ENCODE data around the gene QRICH2.
"Not testable (repeated sequence)": the region's sequence is repeated elsewhere in the genome, so short reads cannot be mapped to it uniquely, and the experiment has no call there.

The QRICH2 gene

DNA sequence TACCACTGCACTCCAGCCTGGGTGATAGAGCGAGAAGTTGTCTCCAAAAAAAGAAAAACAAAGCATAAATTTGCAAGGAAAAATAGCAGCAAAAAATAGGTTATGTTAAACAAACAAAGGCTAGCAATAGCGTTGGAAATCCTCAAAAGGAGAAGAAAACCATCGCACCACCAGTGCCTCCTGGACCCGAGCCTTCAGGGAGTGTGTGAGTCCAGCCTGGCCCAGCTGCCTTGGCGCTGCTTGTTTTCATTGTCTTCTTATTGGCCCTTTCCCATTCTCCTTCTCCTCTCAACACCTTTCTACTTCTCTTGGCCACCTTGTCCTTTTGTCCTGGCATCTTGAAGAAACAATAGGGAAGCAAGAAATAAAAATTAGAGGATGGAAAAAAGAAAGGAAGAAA lies 47.4 kb downstream of the QRICH2 start:
- H3K4me1 ChIP-seq (ENCODE audit: insufficient read depth, low read length): peaks cover 3% of the 10 kb centered on the region; the same call in 1 of the 2 replicates
- H3K9me3 ChIP-seq (ENCODE audit: insufficient read depth, low read depth, low read length): no peaks in the 10 kb centered on the region
- no peak overlapping the region for H3K4me3 ChIP-seq (ENCODE audit: low read length)
- H3K27me3 ChIP-seq (ENCODE audit: insufficient read depth, low read length): no peaks in the 10 kb centered on the region
- H3K27ac ChIP-seq (ENCODE audit: low read length): no peak overlapping the region
- H3K36me3 ChIP-seq (ENCODE audit: insufficient read depth, low read depth, low read length): no peaks in the 10 kb centered on the region
- H3K9ac ChIP-seq (ENCODE audit: low read depth, low read length): no peak overlapping the region

GRCh38 chr17:76260220-76260619 lies 47.9 kb downstream of the QRICH2 start:
- Histone ChIP-seq H3K9ac (ENCODE audit: low read depth, low read length) (no peak overlapping the region), H3K27ac (ENCODE audit: low read length) (no peak overlapping the region)

GRCh38 chr17:76256430-76257050 lies 51.5 kb downstream of the QRICH2 start:
- not testable (repeated sequence) for H3K9me3 ChIP-seq (ENCODE audit: insufficient read depth, low read depth, low read length); H3K4me1 ChIP-seq (ENCODE audit: insufficient read depth, low read length); H3K36me3 ChIP-seq (ENCODE audit: insufficient read depth, low read depth, low read length); H3K4me3 ChIP-seq (ENCODE audit: low read length); H3K9ac ChIP-seq (ENCODE audit: low read depth, low read length); H3K27me3 ChIP-seq (ENCODE audit: insufficient read depth, low read length); H3K27ac ChIP-seq (ENCODE audit: low read length)

More at GRCh38 chr17:76260220-76260619, 47.9 kb downstream of the QRICH2 start:
- peaks cover 3% of the 10 kb centered on the region; the same call in 1 of the 2 replicates for H3K4me1 ChIP-seq (ENCODE audit: insufficient read depth, low read length)
- H3K36me3 ChIP-seq (ENCODE audit: insufficient read depth, low read depth, low read length): no peaks in the 10 kb centered on the region
- H3K9me3 ChIP-seq (ENCODE audit: insufficient read depth, low read depth, low read length): no peaks in the 10 kb centered on the region
- H3K27me3 ChIP-seq (ENCODE audit: insufficient read depth, low read length): no peaks in the 10 kb centered on the region
- no peak overlapping the region for H3K4me3 ChIP-seq (ENCODE audit: low read length)

- Histone ChIP-seq H3K27me3 (ENCODE audit: insufficient read depth, low read length) (no peaks in the 10 kb centered on the region), H3K27ac (ENCODE audit: low read length) (no peak overlapping the region), H3K4me1 (ENCODE audit: insufficient read depth, low read length) (no peaks in the 10 kb centered on the region), H3K4me3 (ENCODE audit: low read length) (no peak overlapping the region), H3K9me3 (ENCODE audit: insufficient read depth, low read depth, low read length) (no peaks in the 10 kb centered on the region), H3K9ac (ENCODE audit: low read depth, low read length) (no peak overlapping the region), H3K36me3 (ENCODE audit: insufficient read depth, low read depth, low read length) (no peaks in the 10 kb centered on the region)
These were observed 52.2 kb downstream of the QRICH2 start for GRCh38 chr17:76255801-76256429.

DNA sequence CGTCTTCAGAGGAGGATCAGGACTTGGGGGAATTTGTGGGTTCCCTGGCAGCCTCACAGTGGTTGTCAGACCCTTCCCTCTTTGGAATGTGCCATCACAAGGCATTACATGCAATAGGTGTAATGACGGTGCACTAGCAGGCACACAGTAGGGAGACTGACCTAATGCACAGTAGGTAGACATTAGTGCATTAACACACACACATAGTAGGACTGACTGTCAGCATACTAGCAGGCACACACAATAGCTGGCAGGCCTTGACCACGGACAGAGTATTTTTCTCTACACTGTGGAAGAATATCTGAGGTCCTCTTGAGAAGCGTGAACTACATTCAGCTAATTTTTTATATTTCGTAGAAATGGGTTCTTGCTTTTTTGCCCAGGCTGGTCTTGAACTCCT lies 53.8 kb downstream of the QRICH2 start:
- Histone ChIP-seq H3K4me3 (ENCODE audit: low read length) (no peak overlapping the region), H3K9ac (ENCODE audit: low read depth, low read length) (no peak overlapping the region), H3K27me3 (ENCODE audit: insufficient read depth, low read length) (no peaks in the 10 kb centered on the region), H3K4me1 (ENCODE audit: insufficient read depth, low read length) (no peaks in the 10 kb centered on the region), H3K9me3 (ENCODE audit: insufficient read depth, low read depth, low read length) (no peaks in the 10 kb centered on the region), H3K36me3 (ENCODE audit: insufficient read depth, low read depth, low read length) (no peaks in the 10 kb centered on the region), H3K27ac (ENCODE audit: low read length) (no peak overlapping the region)

- no peaks in the 10 kb centered on the region for H3K4me1 ChIP-seq (ENCODE audit: insufficient read depth, low read length)
- H3K27me3 ChIP-seq (ENCODE audit: insufficient read depth, low read length): no peaks in the 10 kb centered on the region
- no peak overlapping the region for H3K27ac ChIP-seq (ENCODE audit: low read length)
- no peak overlapping the region for H3K4me3 ChIP-seq (ENCODE audit: low read length)
- no peaks in the 10 kb centered on the region for H3K36me3 ChIP-seq (ENCODE audit: insufficient read depth, low read depth, low read length)
- no peak overlapping the region for H3K9ac ChIP-seq (ENCODE audit: low read depth, low read length)
- no peaks in the 10 kb centered on the region for H3K9me3 ChIP-seq (ENCODE audit: insufficient read depth, low read depth, low read length)
These were observed 54.2 kb downstream of the QRICH2 start for GRCh38 chr17:76253841-76254240.

DNA sequence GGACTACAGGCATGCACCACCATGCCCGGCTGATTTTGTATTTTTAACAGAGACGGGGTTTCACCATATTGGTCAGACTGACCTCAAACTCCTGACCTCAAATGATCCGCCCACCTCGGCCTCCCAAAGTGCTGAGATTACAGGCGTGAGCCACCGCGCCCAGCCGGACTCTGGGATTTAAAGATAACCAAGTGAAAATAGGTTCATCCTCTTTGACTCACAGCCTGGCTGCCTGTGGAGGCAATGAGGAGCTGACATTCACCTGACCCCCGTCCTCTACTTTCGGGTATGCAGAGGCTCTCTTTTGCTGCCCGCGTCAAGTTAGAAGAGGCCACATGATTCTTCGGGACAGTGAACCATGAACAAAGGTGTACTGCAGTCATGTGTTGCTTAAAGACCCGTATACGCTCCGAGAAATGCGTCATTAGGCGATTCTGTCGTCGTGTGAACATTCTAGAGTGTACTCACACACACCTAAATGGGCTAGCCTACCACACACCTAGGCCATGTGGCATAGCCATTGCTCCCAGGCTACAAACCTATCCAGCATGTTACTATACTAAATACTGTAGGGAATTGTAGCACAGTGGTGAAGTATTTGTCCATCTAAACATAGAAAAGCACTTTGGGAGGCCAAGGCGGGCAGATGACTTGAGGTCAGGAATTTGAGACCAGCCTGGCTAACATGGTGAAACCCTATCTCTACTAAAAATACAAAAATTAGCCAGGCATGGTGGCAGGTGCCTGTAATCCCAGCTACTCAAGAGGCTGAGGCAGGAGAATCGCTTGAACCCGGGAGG lies 54.9 kb downstream of the QRICH2 start:
- not testable (repeated sequence) for H3K9ac ChIP-seq (ENCODE audit: low read depth, low read length)

DNA sequence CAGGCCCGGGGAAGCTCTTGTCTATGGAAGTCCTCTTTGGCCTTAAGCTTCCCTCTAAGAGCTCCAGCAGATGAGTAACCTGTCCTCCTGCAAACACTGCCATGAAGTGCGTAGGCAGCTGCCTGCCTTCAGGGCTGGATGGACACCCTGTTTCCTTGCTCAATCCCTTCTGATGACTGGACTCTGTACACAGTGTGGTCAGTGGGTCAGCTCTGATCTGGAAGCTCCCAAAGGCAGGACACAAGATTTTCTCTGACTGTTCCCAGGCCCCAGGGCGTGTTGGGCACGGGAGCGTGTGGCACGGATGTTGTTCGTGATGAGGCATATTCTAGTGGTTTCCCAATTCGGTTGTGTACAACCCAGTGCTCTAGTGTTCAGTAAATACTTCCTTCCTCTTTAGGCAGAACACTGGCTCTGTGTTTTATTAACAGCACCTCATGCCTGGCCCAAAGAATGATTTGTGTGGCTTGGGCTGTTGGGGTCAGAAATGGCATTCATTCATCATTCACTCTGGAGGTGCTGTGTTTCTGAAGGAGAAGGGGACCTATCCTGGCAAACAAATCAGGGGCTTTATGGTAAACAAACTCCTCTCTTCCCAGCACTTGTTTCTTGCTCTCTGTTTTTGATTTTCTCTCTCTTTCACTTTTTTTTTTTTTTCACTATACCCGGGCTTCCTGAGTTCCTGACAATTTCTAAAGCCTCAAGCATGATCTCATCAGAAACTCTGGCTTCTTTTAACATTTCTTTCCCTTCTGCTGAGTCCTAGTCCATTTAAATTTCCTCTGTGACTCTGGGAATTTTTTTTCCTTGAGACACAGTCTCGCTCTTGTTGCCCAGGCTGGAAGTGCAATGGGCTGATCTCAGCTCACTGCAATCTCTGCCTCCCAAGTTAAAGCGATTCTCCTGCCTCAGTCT lies 55.8 kb downstream of the QRICH2 start:
- Histone ChIP-seq H3K27ac (ENCODE audit: low read length) (no peak overlapping the region), H3K9me3 (ENCODE audit: insufficient read depth, low read depth, low read length) (no peaks in the 10 kb centered on the region), H3K4me3 (ENCODE audit: low read length) (no peak overlapping the region), H3K9ac (ENCODE audit: low read depth, low read length) (no peak overlapping the region), H3K4me1 (ENCODE audit: insufficient read depth, low read length) (no peaks in the 10 kb centered on the region), H3K36me3 (ENCODE audit: insufficient read depth, low read depth, low read length) (no peaks in the 10 kb centered on the region), H3K27me3 (ENCODE audit: insufficient read depth, low read length) (no peaks in the 10 kb centered on the region)

More for the DNA sequence above, 54.9 kb downstream of the QRICH2 start:
- H3K36me3 ChIP-seq (ENCODE audit: insufficient read depth, low read depth, low read length); H3K9me3 ChIP-seq (ENCODE audit: insufficient read depth, low read depth, low read length); H3K4me3 ChIP-seq (ENCODE audit: low read length); H3K27ac ChIP-seq (ENCODE audit: low read length); H3K4me1 ChIP-seq (ENCODE audit: insufficient read depth, low read length); H3K27me3 ChIP-seq (ENCODE audit: insufficient read depth, low read length): not testable (repeated sequence)

GRCh38 chr17:76251478-76252039 lies 56.5 kb downstream of the QRICH2 start:
- Histone ChIP-seq H3K27ac (ENCODE audit: low read length) (no peak overlapping the region), H3K4me3 (ENCODE audit: low read length) (no peak overlapping the region)

DNA sequence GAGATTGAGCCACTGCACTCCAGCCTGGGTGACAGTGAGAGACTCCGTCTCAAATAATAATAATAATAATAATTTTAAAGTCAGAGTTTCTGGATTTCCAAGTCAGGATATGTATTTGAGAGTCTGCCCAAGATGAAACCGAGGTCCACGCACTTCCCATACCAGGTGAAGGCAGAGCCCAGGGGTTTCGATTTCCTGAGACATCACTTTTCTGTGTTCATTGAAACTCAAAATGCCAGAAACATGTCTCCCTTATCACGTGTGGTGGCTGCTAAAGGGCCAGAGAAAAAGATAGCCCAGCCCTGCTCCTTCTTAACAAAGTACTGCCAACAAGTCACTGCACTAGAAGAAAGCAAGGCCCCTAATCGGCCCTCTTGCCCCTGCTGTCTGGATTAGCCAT lies 57.9 kb downstream of the QRICH2 start:
- Histone ChIP-seq H3K36me3 (ENCODE audit: insufficient read depth, low read depth, low read length) (no peaks in the 10 kb centered on the region), H3K9me3 (ENCODE audit: insufficient read depth, low read depth, low read length) (no peaks in the 10 kb centered on the region), H3K27me3 (ENCODE audit: insufficient read depth, low read length) (no peaks in the 10 kb centered on the region), H3K9ac (ENCODE audit: low read depth, low read length) (no peak overlapping the region), H3K27ac (ENCODE audit: low read length) (no peak overlapping the region), H3K4me3 (ENCODE audit: low read length) (no peak overlapping the region), H3K4me1 (ENCODE audit: insufficient read depth, low read length) (no peaks in the 10 kb centered on the region)

More at GRCh38 chr17:76251478-76252039, 56.5 kb downstream of the QRICH2 start:
- H3K9ac ChIP-seq (ENCODE audit: low read depth, low read length): no peak overlapping the region
- H3K4me1 ChIP-seq (ENCODE audit: insufficient read depth, low read length): no peaks in the 10 kb centered on the region
- H3K36me3 ChIP-seq (ENCODE audit: insufficient read depth, low read depth, low read length): no peaks in the 10 kb centered on the region
- H3K27me3 ChIP-seq (ENCODE audit: insufficient read depth, low read length): no peaks in the 10 kb centered on the region
- no peaks in the 10 kb centered on the region for H3K9me3 ChIP-seq (ENCODE audit: insufficient read depth, low read depth, low read length)

Measured in iPS-20b (cell line).